ENCODE results near the gene CD3D. TPM values are rescaled to one million over a fixed set of nuclear protein-coding genes. Genes with fewer than 3 reads are reported as not detected.
"Not testable (repeated sequence)": the region's sequence is repeated elsewhere in the genome, so short reads cannot be mapped to it uniquely, and the experiment has no call there.

CD3D gene
- total and polyA plus RNA-seq, 2 donors = 0.69 to 5.6 TPM

DNA sequence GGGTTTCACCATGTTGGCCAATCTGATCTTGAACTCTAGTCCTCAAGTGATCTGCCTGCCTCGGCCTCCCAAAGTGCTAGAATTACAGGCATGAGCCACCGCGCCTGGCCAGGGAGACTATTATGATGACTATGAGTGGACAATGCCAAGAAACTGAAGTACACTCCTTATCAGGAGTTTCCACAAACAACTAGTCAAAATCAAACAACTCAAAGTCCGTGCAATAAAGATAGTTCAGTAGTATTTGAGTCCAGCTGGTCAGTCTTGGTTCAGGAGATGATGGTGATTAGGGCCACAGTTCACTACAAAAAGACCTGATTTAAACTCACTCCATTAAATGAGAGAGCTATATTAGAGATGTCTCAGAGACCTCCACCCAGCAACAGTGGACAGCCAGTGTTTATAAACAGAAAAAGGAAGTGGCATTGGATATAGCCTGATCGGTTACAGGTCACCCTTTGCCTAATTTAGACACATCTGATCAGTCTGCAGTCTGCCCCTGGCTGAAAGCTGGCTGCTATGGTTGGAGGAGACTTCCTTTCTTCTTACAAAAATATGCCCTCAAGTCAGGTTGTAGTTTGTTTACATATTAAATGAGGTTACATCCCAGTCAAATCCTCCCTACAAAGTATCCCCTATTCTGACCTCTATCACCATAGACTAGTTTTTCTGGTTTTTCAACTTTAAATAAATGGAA, 21.0 kb downstream of the CD3D start:
- Histone ChIP-seq H3K4me3 (ENCODE audit: low read depth, low read length) (no peak overlapping the region), H3K36me3 (ENCODE audit: insufficient read depth) (no peaks in the 10 kb centered on the region), H3K27ac (ENCODE audit: low read depth) (peak overlapping the region; percentile 59), H3K4me1 (ENCODE audit: insufficient read depth) (peaks cover 2% of the 10 kb centered on the region)
- 50% methylated on average over 5 of the region's 5 CpGs for WGBS
- DNase-seq (ENCODE audit: extremely low spot score) = no peak

DNA sequence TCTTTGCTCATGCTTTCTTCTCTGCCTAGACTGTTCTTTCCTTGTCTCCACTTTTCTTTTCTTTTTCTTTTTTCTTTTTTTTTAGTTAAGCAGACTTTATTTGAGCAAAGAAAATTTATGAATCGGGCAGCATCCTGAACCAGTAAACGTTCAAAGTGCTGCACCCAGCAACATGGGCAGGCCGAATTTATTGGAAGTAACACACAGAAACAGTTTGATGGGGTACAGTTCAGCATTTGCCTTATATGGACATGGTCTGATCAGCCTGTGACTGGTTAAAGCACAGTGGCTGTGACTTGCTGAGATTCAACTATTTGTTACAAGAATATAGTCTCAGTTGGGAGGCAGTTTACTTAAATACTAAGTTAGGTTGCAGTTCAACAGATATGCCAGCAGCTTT, 22.0 kb downstream of the CD3D start:
- WGBS = 83% methylated on average over 3 of the region's 3 CpGs
- DNase-seq (ENCODE audit: extremely low spot score) = no peak
- no peak overlapping the region for H3K4me3 ChIP-seq (ENCODE audit: low read depth, low read length)
- H3K4me1 ChIP-seq (ENCODE audit: insufficient read depth) = peaks cover 4% of the 10 kb centered on the region
- no peaks in the 10 kb centered on the region for H3K36me3 ChIP-seq (ENCODE audit: insufficient read depth)
- no peak overlapping the region for H3K27ac ChIP-seq (ENCODE audit: low read depth)

DNA sequence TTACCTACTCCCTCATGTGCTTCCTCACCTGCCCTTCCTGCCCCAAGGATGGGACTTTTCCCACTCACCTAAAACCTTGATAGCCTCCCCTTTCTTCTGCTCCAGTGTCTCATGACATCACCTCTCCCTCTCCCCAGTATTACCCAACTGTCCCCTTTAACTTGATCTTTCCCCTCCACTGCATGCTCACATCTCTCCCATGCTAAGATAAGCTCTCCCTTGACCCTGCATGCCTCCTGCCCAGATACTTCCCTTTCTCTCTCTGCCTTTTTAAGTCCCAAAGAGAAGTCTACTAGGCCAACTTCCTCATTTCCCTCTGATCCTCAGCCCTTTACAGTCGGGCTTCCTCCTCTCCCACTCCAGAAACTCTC, 23.2 kb downstream of the CD3D start:
- H3K36me3 ChIP-seq (ENCODE audit: insufficient read depth) = no peaks in the 10 kb centered on the region
- H3K4me1 ChIP-seq (ENCODE audit: insufficient read depth) = peaks cover 4% of the 10 kb centered on the region
- WGBS = 67% methylated on average over 1 of the region's 1 CpG

DNA sequence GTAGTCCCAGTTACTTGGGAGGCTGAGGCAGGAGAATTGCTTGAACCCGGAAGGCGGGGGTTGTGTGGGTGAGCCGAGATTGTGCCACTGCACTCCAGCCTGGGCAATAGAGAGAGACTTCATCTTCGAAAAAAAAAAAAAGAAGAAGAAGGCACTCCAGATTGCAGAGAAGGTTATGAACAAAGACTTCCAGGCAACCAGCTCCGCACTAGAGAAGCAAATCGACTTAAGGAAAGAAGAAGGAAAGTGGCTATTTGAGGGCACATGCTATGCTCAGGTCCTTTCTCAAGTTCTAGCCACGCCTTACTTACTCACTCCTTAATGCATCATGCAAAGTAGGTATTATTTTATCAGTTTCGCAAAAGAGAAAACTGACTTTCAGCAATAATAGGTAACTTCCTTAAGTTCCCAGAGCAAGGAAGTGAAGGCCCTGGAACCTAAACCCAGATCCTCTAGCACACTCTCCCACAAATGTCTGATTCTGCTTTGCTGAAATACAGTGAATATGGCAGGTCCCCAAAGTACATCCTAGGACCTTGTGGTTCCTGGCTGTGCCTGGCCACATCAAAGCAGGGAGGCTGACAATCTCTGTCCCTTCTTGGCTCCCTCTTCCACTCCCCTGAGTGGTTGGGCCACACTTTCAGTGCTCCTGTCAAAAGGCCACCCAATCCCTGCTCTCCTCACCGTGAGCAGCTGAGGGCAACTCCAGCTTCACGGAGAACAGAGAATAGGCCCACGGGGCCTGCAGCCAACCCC, 23.7 kb downstream of the CD3D start:
- WGBS = 88% methylated on average over 11 of the region's 11 CpGs
- no peak for DNase-seq (ENCODE audit: extremely low spot score)
- no peaks in the 10 kb centered on the region for H3K36me3 ChIP-seq (ENCODE audit: insufficient read depth)
- no peak overlapping the region for H3K4me3 ChIP-seq (ENCODE audit: low read depth, low read length)
- H3K27ac ChIP-seq (ENCODE audit: low read depth) = no peak overlapping the region
- H3K4me1 ChIP-seq (ENCODE audit: insufficient read depth) = peaks cover 4% of the 10 kb centered on the region

More for the DNA sequence above, 23.2 kb downstream of the CD3D start:
- DNase-seq (ENCODE audit: extremely low spot score) = no peak
- no peak overlapping the region for H3K27ac ChIP-seq (ENCODE audit: low read depth)
- no peak overlapping the region for H3K4me3 ChIP-seq (ENCODE audit: low read depth, low read length)

DNA sequence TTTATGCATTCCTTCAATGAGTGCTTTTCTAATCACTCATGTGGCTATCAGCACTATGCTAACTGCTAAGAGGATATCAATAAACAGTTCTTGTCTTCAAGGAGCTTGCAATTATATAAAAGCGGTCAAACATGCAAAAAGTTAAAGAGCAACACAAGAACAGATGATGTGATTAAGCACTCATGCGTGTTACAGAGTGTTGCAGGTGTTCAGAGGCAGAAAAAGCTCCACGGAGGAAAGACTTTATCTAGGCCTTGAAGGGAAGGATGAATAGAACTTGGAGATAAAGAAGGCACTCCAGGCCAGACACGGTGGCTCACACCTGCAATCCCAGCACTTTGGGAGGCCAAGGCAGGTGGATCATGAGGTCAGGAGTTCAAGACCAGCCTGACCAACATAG, 24.4 kb downstream of the CD3D start:
- no peak overlapping the region for H3K27ac ChIP-seq (ENCODE audit: low read depth)
- H3K36me3 ChIP-seq (ENCODE audit: insufficient read depth) = no peaks in the 10 kb centered on the region
- 84% methylated on average over 4 of the region's 4 CpGs for WGBS
- peaks cover 4% of the 10 kb centered on the region for H3K4me1 ChIP-seq (ENCODE audit: insufficient read depth)
- no peak overlapping the region for H3K4me3 ChIP-seq (ENCODE audit: low read depth, low read length)
- no peak for DNase-seq (ENCODE audit: extremely low spot score)

DNA sequence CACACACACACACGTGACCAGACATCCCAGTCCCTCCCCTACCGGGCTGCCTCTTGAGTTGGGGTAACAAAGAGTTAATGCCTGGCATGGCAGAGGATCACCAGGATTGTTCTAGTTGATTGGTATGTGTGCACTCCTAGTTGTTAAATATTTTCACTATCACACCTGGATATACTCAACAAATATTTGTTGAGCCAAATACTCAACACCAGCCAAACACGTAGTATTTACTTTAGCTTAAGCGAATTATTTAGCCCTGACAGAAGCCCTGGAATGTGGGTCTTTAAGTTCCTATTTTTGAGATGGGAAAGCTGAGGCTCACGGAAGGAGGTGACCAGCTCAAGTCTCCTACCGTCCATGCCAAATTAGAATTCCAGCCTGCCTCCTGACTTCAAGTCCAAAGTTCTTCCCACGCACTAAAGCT, 27.5 kb downstream of the CD3D start:
- Histone ChIP-seq H3K4me3 (ENCODE audit: low read depth, low read length) (no peak overlapping the region), H3K36me3 (ENCODE audit: insufficient read depth) (no peaks in the 10 kb centered on the region), H3K27ac (ENCODE audit: low read depth) (no peak overlapping the region), H3K4me1 (ENCODE audit: insufficient read depth) (peaks cover 4% of the 10 kb centered on the region)
- no peak for DNase-seq (ENCODE audit: extremely low spot score)
- 49% methylated on average over 7 of the region's 7 CpGs for WGBS

DNA sequence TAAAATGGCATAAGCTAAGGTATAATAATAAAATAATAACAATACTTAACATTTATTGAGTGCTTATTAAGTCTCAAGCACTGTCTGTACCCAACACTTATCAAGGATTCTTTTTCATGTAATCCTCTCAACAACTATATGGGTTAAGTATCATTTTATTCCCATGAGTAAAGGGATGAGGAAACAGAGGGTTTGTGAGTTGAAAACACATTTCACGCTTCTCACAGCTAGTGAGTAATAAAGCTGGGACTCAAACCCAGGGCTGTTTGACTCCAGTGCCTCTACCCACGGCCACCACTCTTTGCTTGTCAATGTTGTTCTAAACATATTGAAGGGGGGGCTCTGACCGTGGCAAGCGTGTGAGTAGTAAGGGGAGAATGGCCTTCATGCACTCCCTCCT, 29.3 kb downstream of the CD3D start:
- Histone ChIP-seq H3K36me3 (ENCODE audit: insufficient read depth) (no peaks in the 10 kb centered on the region), H3K4me1 (ENCODE audit: insufficient read depth) (peaks cover 4% of the 10 kb centered on the region), H3K27ac (ENCODE audit: low read depth) (no peak overlapping the region), H3K4me3 (ENCODE audit: low read depth, low read length) (no peak overlapping the region)
- 57% methylated on average over 4 of the region's 4 CpGs for WGBS
- no peak for DNase-seq (ENCODE audit: extremely low spot score)

DNA sequence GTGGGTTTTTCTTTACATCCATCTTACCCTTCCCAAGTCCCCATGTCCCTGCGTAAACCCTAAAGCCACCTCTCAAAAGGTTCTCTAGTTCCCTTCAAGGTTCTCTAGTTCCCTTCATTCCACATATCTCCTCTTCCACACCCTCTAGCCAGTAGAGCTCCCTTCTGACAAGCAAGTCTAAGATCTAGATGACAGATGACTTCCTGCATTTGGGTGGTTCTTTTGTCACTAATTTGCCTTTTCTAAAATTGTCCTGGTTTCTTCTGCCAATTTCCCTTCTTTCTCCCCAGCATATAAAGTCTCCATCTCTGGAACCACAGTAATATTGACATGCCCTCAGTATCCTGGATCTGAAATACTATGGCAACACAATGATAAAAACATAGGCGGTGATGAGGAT, 30.2 kb downstream of the CD3D start:
- Histone ChIP-seq H3K4me3 (ENCODE audit: low read depth, low read length) (no peak overlapping the region), H3K27ac (ENCODE audit: low read depth) (no peak overlapping the region), H3K4me1 (ENCODE audit: insufficient read depth) (peaks cover 4% of the 10 kb centered on the region), H3K36me3 (ENCODE audit: insufficient read depth) (no peaks in the 10 kb centered on the region)
- DNase-seq (ENCODE audit: extremely low spot score) = no peak
- WGBS = 79% methylated on average over 2 of the region's 2 CpGs

DNA sequence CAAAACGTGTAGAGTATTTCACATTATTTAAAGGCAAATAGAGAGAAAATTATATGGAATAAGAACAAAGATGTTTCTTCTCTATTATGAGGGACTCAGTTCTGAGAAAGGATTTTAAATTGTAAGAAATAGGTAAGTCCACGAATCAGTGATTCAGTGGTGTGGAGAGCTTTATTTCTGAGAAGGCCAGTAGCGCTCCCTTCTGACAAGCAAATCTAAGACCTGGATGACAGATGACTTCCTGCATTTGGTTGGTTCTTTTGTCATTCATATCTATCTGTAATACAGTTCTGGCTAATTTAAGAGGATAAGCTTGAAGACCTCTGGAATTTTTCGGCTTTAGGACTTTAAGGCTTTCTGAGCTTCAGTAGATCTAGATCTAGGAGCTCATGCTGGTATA, 31.0 kb downstream of the CD3D start:
- WGBS = 63% methylated on average over 4 of the region's 4 CpGs
- Histone ChIP-seq H3K36me3 (ENCODE audit: insufficient read depth) (no peaks in the 10 kb centered on the region), H3K4me1 (ENCODE audit: insufficient read depth) (peaks cover 2% of the 10 kb centered on the region), H3K4me3 (ENCODE audit: low read depth, low read length) (no peak overlapping the region), H3K27ac (ENCODE audit: low read depth) (no peak overlapping the region)
- no peak for DNase-seq (ENCODE audit: extremely low spot score)

DNA sequence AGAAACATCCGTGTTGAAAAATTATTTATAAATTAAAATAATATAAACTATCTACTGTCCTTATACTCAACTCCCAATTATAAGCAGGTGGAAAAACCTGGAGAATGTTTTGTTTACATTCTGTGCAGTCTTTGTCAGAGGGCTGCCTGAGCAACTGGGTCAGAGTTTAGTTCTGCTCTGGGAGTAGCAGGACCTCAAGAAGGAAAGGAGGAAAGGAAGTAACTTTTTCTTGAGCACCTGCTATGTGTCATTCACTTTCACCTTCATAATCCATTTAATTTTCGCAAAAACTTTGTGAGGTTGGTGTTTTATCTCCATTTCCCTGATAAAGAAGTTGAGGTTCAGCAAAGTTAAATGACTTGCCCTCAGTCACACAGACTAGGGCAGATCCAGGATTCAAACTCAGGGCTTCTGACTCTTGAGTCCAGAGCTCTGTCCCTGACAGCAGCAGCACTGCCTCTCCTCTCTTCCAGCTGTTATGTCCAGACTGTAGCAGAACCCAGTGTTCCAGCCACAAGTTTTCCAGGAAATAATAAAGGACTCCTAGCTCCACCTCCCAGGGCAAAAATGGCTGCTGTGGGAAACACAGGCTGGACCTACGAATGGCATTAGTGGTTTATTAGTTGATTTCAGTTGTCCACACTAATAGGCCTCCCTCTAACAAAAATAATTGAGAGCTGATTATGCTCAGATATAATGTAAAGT, 31.6 kb downstream of the CD3D start:
- no peak overlapping the region for H3K27ac ChIP-seq (ENCODE audit: low read depth)
- no peaks in the 10 kb centered on the region for H3K36me3 ChIP-seq (ENCODE audit: insufficient read depth)
- H3K4me3 ChIP-seq (ENCODE audit: low read depth, low read length) = no peak overlapping the region
- no peaks in the 10 kb centered on the region for H3K4me1 ChIP-seq (ENCODE audit: insufficient read depth)
- no peak for DNase-seq (ENCODE audit: extremely low spot score)
- 61% methylated on average over 3 of the region's 3 CpGs for WGBS

DNA sequence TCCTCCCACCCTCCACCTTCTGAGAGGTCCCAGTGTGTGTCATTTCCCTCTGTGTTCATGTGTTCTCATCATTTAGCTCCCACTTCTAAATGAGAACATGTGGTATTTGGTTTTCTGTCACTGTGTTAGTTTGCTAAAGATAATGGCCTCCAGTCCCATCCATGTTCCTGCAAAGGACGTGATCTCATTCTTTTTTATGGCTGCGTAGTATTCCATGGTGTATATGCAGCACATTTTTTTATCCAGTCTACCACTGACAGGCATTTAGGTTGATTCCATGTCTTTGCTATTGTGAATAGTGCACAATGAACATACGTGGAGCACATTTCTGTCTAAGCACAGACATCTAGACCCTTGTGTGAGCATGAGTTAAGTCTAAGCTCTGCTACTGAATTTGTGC, 32.2 kb downstream of the CD3D start:
- H3K4me1 ChIP-seq (ENCODE audit: insufficient read depth) = no peaks in the 10 kb centered on the region
- H3K4me3 ChIP-seq (ENCODE audit: low read depth, low read length) = no peak overlapping the region
- 85% methylated on average over 3 of the region's 3 CpGs for WGBS
- no peak for DNase-seq (ENCODE audit: extremely low spot score)
- H3K27ac ChIP-seq (ENCODE audit: low read depth) = no peak overlapping the region
- no peaks in the 10 kb centered on the region for H3K36me3 ChIP-seq (ENCODE audit: insufficient read depth)

DNA sequence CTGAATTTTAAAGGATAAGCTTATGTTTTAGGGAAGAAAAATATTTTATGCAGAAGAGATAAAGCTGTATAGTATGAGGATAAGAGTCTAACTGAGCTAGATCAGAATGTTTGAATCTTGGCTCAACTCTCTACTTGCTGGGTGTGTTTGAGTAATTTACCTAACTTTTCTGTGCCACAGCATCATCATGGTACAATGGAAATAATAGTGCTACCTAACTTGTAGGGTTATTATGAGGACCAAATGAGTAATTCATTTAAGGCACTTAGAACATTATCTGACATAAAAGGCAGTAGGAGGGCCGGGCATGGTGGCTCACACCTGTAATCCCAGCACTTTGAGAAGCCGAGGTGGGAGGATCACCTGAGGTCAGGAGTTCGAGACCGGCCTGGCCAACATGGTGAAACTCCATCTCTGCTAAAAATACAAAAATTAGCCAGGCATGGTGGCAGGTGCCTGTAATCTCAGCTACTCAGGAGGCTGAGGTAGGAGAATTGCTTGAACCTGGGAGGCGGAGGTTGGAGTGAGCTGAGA, 33.4 kb downstream of the CD3D start:
- H3K4me1 ChIP-seq (ENCODE audit: insufficient read depth); DNase-seq (ENCODE audit: extremely low spot score); H3K27ac ChIP-seq (ENCODE audit: low read depth); H3K4me3 ChIP-seq (ENCODE audit: low read depth, low read length); H3K36me3 ChIP-seq (ENCODE audit: insufficient read depth): not testable (repeated sequence)
- 89% methylated on average over 5 of the region's 5 CpGs for WGBS

DNA sequence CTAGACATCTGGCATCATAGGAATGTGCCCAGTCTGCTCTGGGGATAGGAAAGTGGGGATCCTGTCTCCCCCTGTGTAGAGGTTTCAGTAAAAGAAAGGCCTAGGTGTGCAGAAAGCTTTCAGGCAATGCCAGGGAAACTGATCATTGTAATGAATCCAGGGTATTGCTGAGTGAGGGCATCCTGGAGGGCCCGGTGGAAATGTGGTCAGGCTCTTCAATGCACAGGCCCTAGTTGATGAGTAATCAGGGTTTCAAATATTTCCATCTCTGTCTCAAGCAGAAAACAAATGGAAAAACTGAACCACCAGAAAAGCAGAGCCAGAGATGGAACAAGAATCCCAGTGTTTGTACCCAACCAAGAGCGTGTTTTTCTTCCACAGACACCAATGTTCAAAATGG, 35.9 kb downstream of the CD3D start:
- Histone ChIP-seq H3K36me3 (ENCODE audit: insufficient read depth) (no peaks in the 10 kb centered on the region), H3K27ac (ENCODE audit: low read depth) (no peak overlapping the region), H3K4me1 (ENCODE audit: insufficient read depth) (no peaks in the 10 kb centered on the region), H3K4me3 (ENCODE audit: low read depth, low read length) (no peak overlapping the region)
- DNase-seq (ENCODE audit: extremely low spot score) = no peak
- WGBS = 83% methylated on average over 2 of the region's 2 CpGs

DNA sequence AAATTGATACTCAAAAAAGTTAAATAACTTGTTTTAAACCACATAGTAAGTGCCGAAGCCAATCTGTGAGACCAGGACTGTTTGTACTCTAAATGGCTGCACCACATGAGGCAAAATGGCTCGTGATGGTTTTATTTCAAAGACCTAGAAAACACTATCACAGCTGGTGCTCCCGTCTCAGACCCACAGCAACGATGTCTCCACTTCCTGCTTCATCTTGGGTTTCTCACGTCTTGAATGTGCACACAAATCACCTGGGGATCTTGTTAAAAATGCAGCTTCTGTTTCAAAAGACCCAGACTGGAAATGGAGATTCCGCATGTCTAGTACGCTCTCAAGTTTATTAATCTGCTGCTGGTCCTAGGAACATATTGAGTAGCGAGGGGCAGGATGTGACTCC, 36.8 kb downstream of the CD3D start:
- no peaks in the 10 kb centered on the region for H3K36me3 ChIP-seq (ENCODE audit: insufficient read depth)
- H3K4me1 ChIP-seq (ENCODE audit: insufficient read depth) = no peaks in the 10 kb centered on the region
- H3K27ac ChIP-seq (ENCODE audit: low read depth) = no peak overlapping the region
- no peak overlapping the region for H3K4me3 ChIP-seq (ENCODE audit: low read depth, low read length)
- no peak for DNase-seq (ENCODE audit: extremely low spot score)
- WGBS = 60% methylated on average over 8 of the region's 8 CpGs
